ENCODE data around the gene RNPEP.

DNA sequence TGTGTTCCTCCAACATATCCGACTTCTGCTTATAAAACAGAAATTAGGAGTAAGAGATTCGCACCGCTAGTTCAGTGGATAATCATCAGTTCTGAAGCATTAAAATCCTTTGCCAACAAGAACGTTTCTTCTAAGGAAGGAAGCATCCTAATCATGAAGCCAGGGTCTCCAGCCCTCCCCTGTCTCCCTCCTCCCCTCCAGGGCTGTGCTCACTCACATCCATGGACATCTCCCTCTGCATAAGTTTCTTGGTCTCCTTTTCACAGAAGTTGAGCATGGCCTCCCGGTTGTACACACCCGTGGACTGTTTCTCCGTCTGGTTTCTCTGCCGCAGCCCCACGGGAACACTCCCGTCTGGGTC, 36.6 kb upstream of the RNPEP start:
- TF ChIP-seq, protein P1, sequence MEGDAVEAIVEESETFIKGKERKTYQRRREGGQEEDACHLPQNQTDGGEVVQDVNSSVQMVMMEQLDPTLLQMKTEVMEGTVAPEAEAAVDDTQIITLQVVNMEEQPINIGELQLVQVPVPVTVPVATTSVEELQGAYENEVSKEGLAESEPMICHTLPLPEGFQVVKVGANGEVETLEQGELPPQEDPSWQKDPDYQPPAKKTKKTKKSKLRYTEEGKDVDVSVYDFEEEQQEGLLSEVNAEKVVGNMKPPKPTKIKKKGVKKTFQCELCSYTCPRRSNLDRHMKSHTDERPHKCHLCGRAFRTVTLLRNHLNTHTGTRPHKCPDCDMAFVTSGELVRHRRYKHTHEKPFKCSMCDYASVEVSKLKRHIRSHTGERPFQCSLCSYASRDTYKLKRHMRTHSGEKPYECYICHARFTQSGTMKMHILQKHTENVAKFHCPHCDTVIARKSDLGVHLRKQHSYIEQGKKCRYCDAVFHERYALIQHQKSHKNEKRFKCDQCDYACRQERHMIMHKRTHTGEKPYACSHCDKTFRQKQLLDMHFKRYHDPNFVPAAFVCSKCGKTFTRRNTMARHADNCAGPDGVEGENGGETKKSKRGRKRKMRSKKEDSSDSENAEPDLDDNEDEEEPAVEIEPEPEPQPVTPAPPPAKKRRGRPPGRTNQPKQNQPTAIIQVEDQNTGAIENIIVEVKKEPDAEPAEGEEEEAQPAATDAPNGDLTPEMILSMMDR (IDR thresholded peaks at IDR 0.05) = no peak
- no peak for TF ChIP-seq POLR2AphosphoS5 (IDR thresholded peaks at IDR 0.05)

Data from breast epithelium (tissue), 3 donors.